Activated CD8-positive, alpha-beta memory T cell treated with anti-CD3 and anti-CD28 coated beads, Interleukin-2, amount 10 ng/mL, durations not matched to agents 7 days and 5 days (primary cell): ENCODE measurements around the gene AUTS2. TPM values are rescaled to one million over a fixed set of nuclear protein-coding genes. Genes with fewer than 3 reads are reported as not detected.

Experiments used
- ATAC-seq: fragments of 150-1000 bp; cut with Tn5 transposase; one replicate; pipeline ENCODE4 v1.10.0; 2021; ENCODE audit warnings: moderate library complexity
- CTCF ChIA-PET: fragments of 350-600 bp; sonication (Branson Sonifier 250); formaldehyde crosslinking; loops from one replicate; lab custom pipeline; 2021; ENCODE audit warnings: antibody characterized with exemption; lab: Charles Lee
- DNase-seq: peaks from one replicate; pipeline ENCODE4 v3.0.0-alpha.2; 2020
- H3K27ac Mint-ChIP-seq: one replicate; pipeline ENCODE4 v1.8.0; 2021; ENCODE audit warnings: mild to moderate bottlenecking, mixed read lengths
- H3K27me3 Mint-ChIP-seq: one replicate; pipeline ENCODE4 v1.8.0; 2021; ENCODE audit warnings: mixed read lengths
- H3K36me3 Mint-ChIP-seq: one replicate; pipeline ENCODE4 v1.8.0; 2021; ENCODE audit warnings: mild to moderate bottlenecking, mixed read lengths
- H3K4me1 Mint-ChIP-seq: one replicate; pipeline ENCODE4 v1.8.0; 2021; ENCODE audit warnings: mixed read lengths
- H3K4me3 Mint-ChIP-seq: one replicate; pipeline ENCODE4 v1.8.0; 2021; ENCODE audit warnings: mild to moderate bottlenecking, moderate library complexity, mixed read lengths
- H3K9me3 Mint-ChIP-seq: one replicate; pipeline ENCODE4 v1.8.0; 2022; ENCODE audit warnings: low read depth, mixed read lengths
- total RNA-seq, 2 experiments: library from RNA; stranded (reverse); gene quantifications; one replicate each; pipeline ENCODE4 v1.2.3, GENCODE V29; 2021

The AUTS2 gene
- total RNA-seq, 2 experiments from 2014 or later, result 9.5 to 24.4 TPM

- ATAC-seq, result no peak
- Mint-ChIP-seq H3K4me3 (no peak overlapping the region), H3K36me3 (no peaks in the 10 kb centered on the region), H3K9me3 (no peaks in the 10 kb centered on the region), H3K27me3 (peaks cover 6% of the 10 kb centered on the region), H3K27ac (no peak overlapping the region), H3K4me1 (no peaks in the 10 kb centered on the region)
- CTCF ChIA-PET, result no interaction called here
- no peak for DNase-seq
These were observed 690.6 kb downstream of the AUTS2 start for GRCh38 chr7:70288781-70289456.

DNA sequence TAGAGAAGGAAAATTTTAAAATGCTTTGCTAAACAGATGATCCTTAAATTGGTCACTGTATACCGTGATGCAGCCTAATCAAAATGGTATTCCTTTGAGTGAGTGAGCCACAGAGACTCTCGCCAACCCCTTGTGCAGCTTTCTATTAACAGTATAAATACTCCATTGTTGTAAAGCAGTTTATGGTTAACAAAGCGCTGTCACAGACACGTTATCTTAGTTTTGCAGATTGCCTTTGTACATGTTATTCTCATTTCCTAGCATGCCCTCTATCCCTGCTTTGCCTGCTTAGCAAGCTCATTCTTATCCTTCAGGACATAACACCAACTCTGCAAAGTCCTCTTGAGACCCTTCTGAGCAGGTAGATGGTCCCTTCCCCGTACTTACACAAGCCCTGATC is 694.4 kb downstream of the AUTS2 start:
- H3K4me1 Mint-ChIP-seq, result no peaks in the 10 kb centered on the region
- CTCF ChIA-PET, result no interaction called here
- H3K27me3 Mint-ChIP-seq, result peaks cover 6% of the 10 kb centered on the region
- no peaks in the 10 kb centered on the region for H3K36me3 Mint-ChIP-seq
- no peak overlapping the region for H3K27ac Mint-ChIP-seq
- H3K4me3 Mint-ChIP-seq, result no peak overlapping the region
- DNase-seq, result no peak
- H3K9me3 Mint-ChIP-seq, result peaks cover 2% of the 10 kb centered on the region
- ATAC-seq, result no peak

- H3K27me3 Mint-ChIP-seq, result peaks cover 8% of the 10 kb centered on the region
- H3K4me3 Mint-ChIP-seq, result no peak overlapping the region
- no peak for ATAC-seq
These were observed 696.1 kb downstream of the AUTS2 start for GRCh38 chr7:70294211-70294911.

DNA sequence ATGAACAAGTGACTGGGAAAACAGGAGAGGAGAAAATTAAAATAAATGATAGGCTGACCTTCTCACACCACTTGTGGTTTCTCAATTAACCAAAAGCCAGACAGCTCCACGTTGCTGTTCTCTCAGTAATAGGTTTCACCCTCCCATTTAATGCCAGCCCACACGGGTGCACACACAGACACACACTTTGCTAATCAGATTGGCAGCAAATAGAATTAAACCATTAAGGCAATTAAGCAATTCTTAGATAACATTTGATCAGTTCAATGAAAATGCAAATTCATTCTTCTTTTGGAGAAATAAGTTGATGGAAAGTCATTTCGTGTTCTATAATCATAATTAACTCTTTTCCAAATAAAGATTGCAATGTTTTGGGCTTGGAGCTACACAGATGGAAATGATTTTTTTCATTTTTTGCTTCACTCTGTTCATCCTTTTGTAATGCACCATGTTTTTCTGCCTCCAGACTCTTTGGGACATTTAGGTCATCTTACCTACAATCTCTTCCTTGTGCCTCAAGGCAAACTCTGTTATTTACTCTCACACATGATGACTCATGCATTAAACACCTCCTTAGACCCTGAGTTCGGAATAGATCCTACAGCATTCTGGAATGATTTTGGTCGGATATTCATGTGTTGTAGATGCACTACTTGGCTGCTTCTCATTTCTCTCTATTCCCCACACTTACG is 700.7 kb downstream of the AUTS2 start:
- CTCF ChIA-PET, result no interaction called here
- Mint-ChIP-seq H3K9me3 (peaks cover 2% of the 10 kb centered on the region), H3K4me3 (no peak overlapping the region), H3K27me3 (peaks cover 6% of the 10 kb centered on the region), H3K27ac (no peak overlapping the region), H3K4me1 (peaks cover 8% of the 10 kb centered on the region), H3K36me3 (no peaks in the 10 kb centered on the region)
- ATAC-seq (no peak), DNase-seq (no peak)

More at GRCh38 chr7:70294211-70294911, 696.1 kb downstream of the AUTS2 start:
- CTCF ChIA-PET, result interaction anchor here (0.6 kb wide), 1 partner anchor 13 kb away, joined by 3 read pairs; no protein-coding TSS in a partner anchor
- Mint-ChIP-seq H3K4me1 (no peaks in the 10 kb centered on the region), H3K36me3 (no peaks in the 10 kb centered on the region), H3K27ac (no peak overlapping the region), H3K9me3 (peaks cover 2% of the 10 kb centered on the region)
- no peak for DNase-seq

GRCh38 chr7:70299472-70299807 is 701.2 kb downstream of the AUTS2 start:
- Mint-ChIP-seq H3K27ac (no peak overlapping the region), H3K9me3 (peaks cover 2% of the 10 kb centered on the region), H3K36me3 (no peaks in the 10 kb centered on the region), H3K4me1 (peaks cover 11% of the 10 kb centered on the region), H3K4me3 (no peak overlapping the region), H3K27me3 (peaks cover 6% of the 10 kb centered on the region)
- CTCF ChIA-PET, result no interaction called here
- ATAC-seq, result no peak
- DNase-seq, result no peak

GRCh38 chr7:70301673-70302185 is 703.5 kb downstream of the AUTS2 start:
- peaks cover 6% of the 10 kb centered on the region for H3K27me3 Mint-ChIP-seq

DNA sequence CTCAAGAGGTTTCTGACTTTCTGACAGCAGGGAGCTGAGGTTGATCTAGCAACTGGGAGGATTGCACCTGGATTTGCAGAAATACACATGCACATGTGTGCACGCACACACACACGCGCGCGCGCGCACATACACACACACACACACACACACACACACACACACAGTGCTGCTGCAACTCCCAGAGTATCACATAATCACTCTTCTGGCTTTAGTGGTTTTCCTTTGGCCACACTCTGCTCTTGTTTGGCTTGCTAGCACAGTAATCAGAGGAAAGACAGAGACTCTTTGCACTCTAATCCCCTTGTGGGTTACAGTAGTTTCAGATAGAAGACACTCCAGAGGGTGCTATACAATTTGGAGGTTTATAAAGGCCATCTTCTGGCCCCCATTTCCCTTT is 705.0 kb downstream of the AUTS2 start:
- Mint-ChIP-seq H3K36me3 (no peaks in the 10 kb centered on the region), H3K9me3 (peaks cover 2% of the 10 kb centered on the region), H3K4me1 (peaks cover 21% of the 10 kb centered on the region), H3K27me3 (peaks cover 6% of the 10 kb centered on the region), H3K27ac (no peak overlapping the region), H3K4me3 (no peak overlapping the region)
- CTCF ChIA-PET, result interaction anchor here (1.3 kb wide), 1 partner anchor 7 kb away, joined by 4 read pairs; no protein-coding TSS in a partner anchor
- DNase-seq (no peak), ATAC-seq (no peak)

More at GRCh38 chr7:70301673-70302185, 703.5 kb downstream of the AUTS2 start:
- H3K9me3 Mint-ChIP-seq, result peaks cover 4% of the 10 kb centered on the region
- ATAC-seq, result no peak
- H3K4me3 Mint-ChIP-seq, result no peak overlapping the region
- H3K36me3 Mint-ChIP-seq, result no peaks in the 10 kb centered on the region
- CTCF ChIA-PET, result no interaction called here
- peaks cover 11% of the 10 kb centered on the region for H3K4me1 Mint-ChIP-seq
- H3K27ac Mint-ChIP-seq, result no peak overlapping the region
- no peak for DNase-seq

DNA sequence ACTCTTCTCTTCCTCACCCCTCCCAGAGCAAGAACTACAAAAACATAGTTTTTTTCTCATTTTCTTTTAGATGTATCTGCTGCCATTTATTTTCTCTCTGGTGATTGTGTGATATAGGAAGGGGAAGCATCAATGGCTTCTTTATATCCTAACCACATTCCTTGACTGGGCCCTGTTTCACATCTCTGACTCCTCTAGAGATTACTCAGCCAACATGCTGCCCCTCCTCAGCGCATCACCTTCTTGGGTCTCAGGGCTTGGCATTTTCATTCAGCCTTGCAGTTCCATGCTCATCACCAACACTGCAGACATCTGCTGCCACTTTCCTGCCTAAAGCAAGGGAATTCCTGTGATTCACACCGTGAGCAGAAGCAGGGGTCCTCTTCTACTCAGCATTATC is 705.5 kb downstream of the AUTS2 start:
- no peak overlapping the region for H3K27ac Mint-ChIP-seq
- no peak overlapping the region for H3K4me3 Mint-ChIP-seq
- peaks cover 2% of the 10 kb centered on the region for H3K9me3 Mint-ChIP-seq
- H3K4me1 Mint-ChIP-seq, result peaks cover 21% of the 10 kb centered on the region
- ATAC-seq, result no peak
- CTCF ChIA-PET, result no interaction called here
- peaks cover 6% of the 10 kb centered on the region for H3K27me3 Mint-ChIP-seq
- H3K36me3 Mint-ChIP-seq, result no peaks in the 10 kb centered on the region
- no peak for DNase-seq

DNA sequence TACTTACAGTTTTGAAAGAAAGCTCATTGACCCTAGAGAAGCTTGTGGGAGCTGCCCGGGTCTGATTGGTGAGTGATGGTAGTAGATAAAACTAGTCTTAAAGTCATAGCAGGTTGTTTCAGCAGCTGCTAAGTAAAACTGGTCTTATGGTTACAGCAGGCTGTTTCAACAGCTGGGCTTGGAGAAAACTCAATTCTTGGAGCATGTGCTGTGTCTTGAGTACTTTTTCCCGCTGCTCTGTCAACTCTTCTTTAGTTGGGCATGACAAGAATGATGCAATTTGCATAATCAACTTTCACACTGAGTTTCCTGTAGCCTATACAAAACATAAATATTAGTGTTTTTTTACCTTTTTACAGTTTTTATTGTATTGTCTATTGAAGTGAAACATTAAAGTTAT is 707.9 kb downstream of the AUTS2 start:
- ATAC-seq, result no peak

GRCh38 chr7:70307544-70308106 is 709.4 kb downstream of the AUTS2 start:
- H3K9me3 Mint-ChIP-seq, result peaks cover 2% of the 10 kb centered on the region
- DNase-seq (no peak), ATAC-seq (no peak)
- peaks cover 2% of the 10 kb centered on the region for H3K27me3 Mint-ChIP-seq
- H3K27ac Mint-ChIP-seq, result peak overlapping the region; percentile 2
- H3K36me3 Mint-ChIP-seq, result no peaks in the 10 kb centered on the region
- H3K4me3 Mint-ChIP-seq, result no peak overlapping the region
- CTCF ChIA-PET, result interaction anchor here (1.0 kb wide), 1 partner anchor 13 kb away, joined by 3 read pairs; no protein-coding TSS in a partner anchor
- peaks cover 30% of the 10 kb centered on the region for H3K4me1 Mint-ChIP-seq

More for the DNA sequence above, 707.9 kb downstream of the AUTS2 start:
- H3K4me1 Mint-ChIP-seq, result peaks cover 21% of the 10 kb centered on the region
- CTCF ChIA-PET, result no interaction called here
- H3K36me3 Mint-ChIP-seq, result no peaks in the 10 kb centered on the region
- H3K9me3 Mint-ChIP-seq, result peaks cover 2% of the 10 kb centered on the region
- peaks cover 5% of the 10 kb centered on the region for H3K27me3 Mint-ChIP-seq
- no peak overlapping the region for H3K27ac Mint-ChIP-seq
- H3K4me3 Mint-ChIP-seq, result no peak overlapping the region
- DNase-seq, result no peak

DNA sequence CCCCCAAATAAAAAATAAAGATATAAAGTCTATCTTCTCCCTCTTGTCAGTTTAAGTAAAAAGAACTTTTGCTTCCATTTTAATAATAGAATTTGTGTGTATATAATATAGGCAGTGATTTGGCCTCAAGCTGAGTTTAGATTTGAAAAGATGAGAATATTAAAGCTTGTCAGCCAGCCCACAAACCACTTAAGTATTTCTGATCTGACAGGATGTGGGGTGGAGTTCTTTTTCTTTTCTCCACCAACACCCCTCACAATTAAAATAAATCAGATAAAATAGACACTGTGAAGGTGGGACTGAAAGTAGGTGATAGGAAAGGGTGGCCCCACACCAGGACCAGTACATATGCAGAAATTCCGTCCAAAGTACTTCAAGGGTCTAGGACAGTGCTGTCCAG is 714.1 kb downstream of the AUTS2 start:
- H3K27ac Mint-ChIP-seq, result peak overlapping the region; percentile 28
- peaks cover 5% of the 10 kb centered on the region for H3K27me3 Mint-ChIP-seq
- H3K9me3 Mint-ChIP-seq, result no peaks in the 10 kb centered on the region
- ATAC-seq, result no peak
- CTCF ChIA-PET, result no interaction called here
- no peak for DNase-seq
- no peak overlapping the region for H3K4me3 Mint-ChIP-seq
- peaks cover 30% of the 10 kb centered on the region for H3K4me1 Mint-ChIP-seq
- peaks cover 4% of the 10 kb centered on the region for H3K36me3 Mint-ChIP-seq

- Mint-ChIP-seq H3K36me3 (peaks cover 4% of the 10 kb centered on the region), H3K9me3 (no peaks in the 10 kb centered on the region), H3K27me3 (peaks cover 5% of the 10 kb centered on the region), H3K4me1 (peaks cover 32% of the 10 kb centered on the region), H3K4me3 (no peak overlapping the region), H3K27ac (no peak overlapping the region)
- CTCF ChIA-PET, result no interaction called here
- ATAC-seq (no peak), DNase-seq (no peak)
These were observed 715.0 kb downstream of the AUTS2 start for GRCh38 chr7:70313271-70313670.

DNA sequence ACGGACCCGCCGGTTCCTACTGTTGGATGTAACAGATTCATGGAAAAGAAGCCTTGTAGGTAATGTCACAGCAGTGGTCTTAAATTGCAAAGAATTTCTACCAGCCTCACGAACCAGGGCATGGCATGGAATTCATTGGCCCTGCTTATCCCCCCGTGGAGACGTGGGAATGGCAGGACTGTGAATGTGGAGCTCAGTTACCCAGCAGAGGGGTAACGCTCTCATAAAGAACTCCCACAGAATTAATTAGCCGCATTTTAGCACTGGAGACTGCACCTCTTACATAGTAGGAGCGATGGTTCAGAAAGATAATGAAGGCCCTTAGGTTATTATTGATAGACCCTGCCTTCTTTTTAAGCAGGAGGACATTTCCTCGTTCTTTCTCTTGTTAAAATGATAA is 715.4 kb downstream of the AUTS2 start:
- CTCF ChIA-PET, result no interaction called here
- Mint-ChIP-seq H3K9me3 (no peaks in the 10 kb centered on the region), H3K27ac (no peak overlapping the region), H3K4me1 (peaks cover 36% of the 10 kb centered on the region), H3K27me3 (peaks cover 5% of the 10 kb centered on the region), H3K36me3 (peaks cover 4% of the 10 kb centered on the region), H3K4me3 (no peak overlapping the region)
- ATAC-seq (no peak), DNase-seq (no peak)
